Globus pallidus (tissue), 1 donor: ENCODE measurements around the gene EDN2.

Experiments
- DNase-seq: peaks from one replicate; pipeline ENCODE4 v3.0.0-alpha.2; 2015; ENCODE audit warnings: low spot score

Gene EDN2

DNA sequence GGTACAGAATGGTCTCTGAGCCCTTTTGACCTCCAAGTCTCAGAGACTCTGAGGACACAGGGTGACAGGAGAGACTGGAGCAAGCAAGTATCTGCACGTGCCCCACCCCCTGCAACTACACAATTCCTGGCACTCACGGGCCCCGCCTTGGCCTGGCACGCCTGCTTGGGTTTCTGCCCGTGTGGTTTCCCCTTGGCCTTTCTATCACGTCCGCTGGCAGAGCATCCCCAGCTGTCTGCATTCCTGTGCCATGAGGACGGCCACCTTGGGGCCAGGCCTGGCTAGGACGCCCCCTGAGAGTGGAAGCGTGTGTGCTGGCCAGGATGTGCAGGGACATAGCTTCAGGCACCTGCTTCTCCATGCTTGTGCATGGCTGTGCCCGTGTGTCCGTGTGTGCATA is 14.3 kb upstream of the EDN2 start:
- no peak for DNase-seq

DNA sequence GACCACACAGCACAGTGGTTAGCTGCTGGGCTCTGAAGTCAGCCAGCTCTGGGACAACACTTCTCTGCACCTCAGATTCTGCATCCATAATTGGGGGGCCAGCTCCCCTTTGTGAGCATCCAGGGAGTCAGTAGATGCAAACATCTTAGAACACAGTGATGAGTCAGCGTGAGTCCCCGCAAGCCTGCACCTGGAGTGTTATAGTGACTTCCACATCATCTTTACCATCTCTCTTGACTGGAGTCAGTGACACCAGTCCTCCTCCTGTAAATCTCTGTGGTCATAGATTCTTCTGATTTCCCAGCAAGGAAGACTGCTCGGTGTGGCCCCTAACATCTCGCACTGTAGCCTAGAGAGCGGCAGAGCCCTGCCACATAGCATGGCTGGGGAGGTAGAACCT is 13.9 kb upstream of the EDN2 start:
- no peak for DNase-seq

DNA sequence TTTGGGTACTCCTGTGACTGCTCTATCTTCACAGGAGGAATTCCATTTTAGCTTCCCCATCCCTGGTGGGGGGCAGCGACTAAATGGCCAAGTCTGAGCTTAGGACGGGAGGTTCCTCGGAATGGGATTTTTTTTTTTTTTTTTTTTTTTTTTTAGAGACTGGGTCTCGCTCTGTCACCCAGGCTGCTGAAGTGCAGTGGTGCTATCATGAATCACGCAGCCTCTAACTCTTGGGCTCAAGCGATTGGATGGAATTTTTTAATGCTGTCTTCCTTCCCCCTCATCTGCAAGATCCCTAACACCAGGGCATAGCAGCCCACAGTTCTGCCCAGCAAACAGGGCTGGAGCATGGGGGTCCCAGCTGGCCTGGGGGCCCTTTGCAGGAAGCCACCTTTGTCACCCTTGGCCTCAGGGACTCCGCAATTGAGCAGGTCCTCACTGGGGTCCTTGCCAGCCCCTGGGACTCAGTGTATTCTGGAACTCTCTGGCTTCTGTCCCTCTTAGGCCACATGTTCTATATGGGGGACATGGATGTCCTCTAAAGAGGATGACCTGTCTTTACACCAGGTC is 13.1 kb upstream of the EDN2 start:
- no peak for DNase-seq

DNA sequence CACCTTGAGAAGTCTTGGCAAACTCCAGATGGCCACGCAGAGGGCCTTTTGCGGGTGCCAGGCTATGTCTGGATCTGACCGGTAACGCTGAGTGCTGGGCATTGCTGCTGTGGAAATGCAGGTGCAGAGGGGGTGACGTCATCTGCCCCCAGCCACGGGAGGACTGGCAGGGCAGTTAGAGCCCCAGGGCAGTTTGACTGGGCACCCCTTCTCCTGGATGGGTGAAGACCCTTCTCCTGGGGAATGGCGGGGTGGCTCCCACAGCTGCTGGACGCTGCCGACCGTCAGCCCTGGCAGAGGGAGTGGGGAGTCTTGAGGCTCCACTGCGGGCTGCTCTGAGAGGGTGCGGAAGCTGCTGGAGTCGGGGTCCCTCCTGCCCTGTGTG is 12.6 kb upstream of the EDN2 start:
- DNase-seq, result no peak

DNA sequence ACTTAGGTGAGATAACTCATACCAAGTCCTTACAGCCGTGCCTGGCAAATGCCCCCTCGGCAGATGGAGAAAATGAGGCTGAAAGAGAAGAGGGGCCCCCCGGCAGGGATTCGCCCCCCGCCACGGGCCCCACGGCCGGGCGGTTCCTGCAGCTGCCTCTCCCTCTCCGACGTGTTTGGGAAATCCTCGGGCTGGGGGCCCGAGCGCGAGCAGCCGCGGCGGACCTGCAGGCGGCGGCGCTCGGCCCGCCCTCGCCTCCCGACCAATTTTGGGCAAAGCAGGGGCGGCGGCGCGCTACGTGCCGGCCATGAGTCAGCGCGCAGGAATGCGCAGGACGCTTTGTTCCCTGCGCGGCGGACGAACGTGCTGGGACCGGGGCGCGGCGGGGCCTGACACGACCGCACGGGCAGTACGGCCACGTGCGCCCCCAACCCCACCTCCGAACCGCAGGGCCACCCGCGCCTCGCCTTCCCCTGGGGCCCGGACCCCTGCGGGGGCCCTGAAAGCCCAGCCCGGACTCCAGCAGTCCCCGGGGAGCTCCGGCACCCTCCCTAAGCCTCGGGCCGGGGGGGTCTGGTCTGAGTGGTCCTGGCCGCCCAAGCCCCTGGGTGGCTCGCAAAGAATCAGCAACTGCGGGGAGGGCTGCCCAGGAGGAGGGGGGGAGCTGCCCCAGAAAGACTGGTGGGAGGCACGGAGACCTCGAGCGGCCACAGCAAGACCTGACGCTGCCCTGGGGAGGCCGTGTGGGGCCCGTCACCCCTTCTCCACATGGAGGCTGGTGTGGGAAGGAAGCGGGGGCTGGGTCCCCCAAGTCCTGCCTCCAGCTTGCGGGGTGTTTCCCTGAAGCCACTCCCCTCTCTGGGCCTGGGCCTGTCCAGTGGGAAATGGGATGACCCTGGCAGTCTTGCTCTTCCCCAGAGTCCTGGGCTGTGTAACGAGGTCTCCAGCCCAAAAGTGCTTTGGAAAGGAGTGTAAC is 11.9 kb upstream of the EDN2 start:
- no peak for DNase-seq

DNA sequence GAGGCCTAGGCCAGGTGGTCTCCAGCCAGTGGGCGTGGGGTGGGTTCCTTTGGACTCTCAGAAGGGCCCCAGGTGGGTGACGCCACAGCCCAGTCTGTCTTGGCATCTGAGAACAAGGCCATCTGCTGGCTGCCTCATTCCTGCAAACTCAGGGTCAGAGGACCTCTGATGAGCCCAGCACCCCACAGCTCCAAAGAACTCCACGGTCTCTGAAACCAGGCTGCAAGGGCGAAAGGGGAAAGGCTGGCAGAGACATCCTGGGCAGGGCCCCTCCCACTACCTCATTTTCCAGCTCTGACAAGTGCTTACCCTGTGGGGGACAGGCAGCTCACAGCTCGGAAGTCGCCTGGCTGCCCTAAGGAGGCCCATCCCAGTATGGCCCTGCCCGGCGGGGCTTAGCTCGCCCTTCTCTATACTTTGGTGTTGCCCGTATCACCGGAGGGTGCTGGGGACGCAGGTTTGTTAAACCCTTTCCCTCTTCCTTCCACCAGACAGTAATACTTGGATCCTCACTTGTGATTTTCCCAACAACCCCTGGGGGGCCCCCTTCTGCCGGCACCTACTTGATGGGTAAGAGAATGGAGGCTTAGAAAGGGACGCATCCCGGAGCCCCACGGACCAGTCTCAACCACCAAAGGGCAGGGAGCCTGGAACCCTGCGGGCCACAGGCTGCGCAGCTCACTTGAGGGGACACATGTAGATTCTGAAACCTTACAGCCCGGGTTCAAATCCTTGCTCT is 10.9 kb upstream of the EDN2 start:
- peak; percentile 49 for DNase-seq

DNA sequence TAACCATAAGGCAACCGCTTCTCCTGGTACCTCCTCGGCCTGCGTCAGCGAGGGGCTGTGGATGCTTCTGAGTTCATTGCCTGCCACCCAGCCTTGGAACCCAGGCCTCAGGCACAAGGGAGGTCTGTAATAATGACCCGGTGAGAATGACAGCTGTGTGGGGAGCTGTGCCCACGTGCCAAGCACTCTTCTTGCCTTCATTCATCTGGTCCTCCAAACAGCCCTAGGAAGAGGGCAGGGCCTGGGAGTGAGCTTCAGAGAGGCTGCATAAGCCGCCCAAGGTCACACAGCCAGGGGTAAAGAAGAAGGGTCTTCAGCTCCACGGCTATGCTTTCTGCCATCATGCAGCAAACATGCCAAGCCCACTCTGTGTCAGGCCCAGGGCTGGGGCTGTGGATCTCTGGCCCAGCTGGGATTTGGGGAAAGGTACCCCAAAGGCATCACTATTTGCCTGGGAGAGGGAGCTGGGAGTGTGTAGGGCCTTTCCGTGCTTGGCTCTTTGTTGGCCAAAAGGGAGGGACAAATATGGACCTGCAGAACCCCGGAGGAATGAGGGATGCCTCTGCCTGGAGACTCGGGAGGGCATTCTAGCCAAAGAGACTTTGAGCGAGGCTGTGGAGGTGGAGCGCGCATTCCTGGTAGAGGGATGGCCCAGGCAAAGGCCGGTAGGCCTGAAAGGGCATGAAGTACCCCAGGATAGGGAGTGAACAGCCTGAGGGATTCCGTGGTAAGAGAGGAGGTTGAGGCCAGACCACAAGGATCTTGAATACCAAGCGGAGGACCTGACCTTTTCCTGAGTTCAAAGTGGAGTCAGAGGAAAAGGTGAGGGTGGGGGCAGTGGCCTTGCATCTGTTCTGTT is 10.1 kb upstream of the EDN2 start:
- no peak for DNase-seq

DNA sequence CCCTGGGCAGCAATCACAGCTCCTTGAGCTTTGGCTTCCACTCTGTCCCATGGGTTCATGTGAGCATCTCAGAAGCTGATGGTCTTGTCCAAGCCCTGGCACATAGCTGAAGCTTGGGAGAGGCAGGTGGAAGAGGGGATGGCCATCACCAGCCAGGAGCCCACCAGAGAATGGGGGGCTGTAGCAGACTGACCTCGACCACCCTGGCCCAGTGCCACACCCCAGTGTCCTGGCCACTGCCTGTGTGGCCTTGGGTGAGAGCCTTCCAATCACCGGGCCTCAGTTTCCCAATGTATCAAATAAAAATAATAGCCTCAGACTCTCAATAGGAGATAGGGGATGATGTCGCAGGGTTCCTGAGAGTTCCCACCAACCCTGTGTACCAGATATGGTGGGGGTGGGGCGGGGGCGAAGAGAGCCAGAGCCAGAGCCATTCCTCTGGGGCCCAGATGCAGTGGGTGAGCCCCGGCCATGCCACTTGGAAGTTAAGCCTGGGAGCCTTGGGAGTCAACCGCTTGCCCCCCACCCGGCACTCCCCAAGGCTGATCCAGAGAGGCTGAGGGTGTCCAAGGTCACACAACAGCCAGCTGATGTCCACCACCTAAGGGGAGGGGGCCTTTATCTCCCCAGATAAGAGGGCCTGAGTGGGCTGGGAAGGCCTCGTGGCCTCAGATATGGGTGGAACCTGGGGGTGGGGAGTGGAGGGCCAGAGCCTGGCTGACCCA is 9.3 kb upstream of the EDN2 start:
- DNase-seq, result no peak

DNA sequence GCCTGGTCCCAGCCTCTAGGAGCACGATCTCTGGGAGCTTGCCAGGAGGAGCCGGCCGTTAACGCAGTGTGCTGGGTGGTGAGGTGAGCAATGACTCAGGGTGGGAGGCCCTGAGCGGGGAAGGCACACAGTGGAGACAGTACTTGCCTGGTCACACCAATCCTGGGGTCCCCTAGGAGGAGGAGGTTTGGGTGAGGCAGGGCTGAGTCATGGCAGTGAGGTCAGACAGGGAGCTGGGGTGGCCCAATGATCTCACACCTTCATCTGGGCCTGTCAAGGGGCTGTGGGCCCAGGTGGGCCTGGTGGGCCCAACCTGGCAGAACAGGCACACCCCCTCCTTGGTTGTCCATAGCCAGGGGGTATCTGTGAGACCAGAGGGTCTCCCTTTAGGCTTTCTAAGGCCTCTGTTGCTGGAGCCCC is 8.6 kb upstream of the EDN2 start:
- no peak for DNase-seq

DNA sequence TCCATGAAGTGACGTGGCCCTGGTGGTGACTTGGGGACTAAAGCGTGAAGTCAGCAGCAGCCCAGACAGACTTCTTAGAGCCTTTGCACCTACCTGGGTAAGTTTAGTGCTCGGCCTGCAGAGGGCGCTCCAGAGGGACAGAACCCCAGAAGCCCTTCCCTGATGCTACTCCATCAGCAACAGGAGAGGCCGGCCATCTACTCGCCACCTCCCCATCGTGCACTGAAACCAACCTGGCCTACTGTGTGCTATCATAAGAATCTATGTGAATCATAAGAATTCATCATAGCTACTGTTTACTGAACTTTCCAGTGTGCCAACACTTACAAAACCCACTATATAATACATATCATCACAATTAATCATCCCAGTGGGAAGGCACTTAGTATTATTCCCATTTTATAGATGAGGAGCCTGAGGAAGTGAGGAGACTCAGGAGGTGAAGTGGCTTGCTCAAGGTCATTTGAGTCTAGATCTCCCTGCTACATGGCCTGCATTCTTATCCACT is 7.9 kb upstream of the EDN2 start:
- no peak for DNase-seq

DNA sequence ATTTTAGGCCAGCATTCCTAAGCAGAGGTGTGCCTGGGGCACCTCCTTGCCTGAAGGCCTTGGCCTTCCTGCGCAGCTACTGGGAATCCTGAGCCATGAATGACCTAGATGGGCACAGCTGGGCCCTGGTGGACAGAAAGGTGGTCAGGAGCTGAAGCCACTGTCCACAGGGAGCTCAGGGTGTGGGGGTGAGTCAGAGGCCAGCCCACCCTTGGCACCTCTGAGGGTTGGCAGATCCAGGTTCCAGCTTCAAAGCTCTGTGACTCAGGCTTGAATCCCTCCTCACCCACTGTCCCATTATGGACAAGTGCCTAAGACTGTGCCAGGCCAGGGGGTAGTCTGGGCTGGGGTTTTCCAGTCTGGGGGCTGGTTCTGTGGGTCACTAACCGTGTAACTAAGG is 6.4 kb upstream of the EDN2 start:
- DNase-seq, result no peak

DNA sequence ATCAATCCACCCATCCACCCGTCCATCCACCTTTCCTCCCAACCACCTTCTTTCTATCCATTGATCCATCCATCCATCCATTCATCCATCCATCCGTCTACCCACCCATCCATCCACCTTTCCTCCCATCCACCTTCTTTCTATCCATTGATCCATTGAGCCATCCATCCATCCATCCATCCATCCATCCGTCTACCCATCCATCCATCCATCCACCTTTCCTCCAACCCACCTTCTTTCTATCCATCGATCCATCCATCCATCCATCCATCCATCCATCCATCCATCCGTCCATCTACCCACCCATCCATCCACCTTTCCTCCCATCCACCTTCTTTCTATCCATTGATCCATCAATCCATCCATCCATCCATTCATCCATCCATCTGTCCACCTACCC is 5.1 kb upstream of the EDN2 start:
- DNase-seq, result no peak

DNA sequence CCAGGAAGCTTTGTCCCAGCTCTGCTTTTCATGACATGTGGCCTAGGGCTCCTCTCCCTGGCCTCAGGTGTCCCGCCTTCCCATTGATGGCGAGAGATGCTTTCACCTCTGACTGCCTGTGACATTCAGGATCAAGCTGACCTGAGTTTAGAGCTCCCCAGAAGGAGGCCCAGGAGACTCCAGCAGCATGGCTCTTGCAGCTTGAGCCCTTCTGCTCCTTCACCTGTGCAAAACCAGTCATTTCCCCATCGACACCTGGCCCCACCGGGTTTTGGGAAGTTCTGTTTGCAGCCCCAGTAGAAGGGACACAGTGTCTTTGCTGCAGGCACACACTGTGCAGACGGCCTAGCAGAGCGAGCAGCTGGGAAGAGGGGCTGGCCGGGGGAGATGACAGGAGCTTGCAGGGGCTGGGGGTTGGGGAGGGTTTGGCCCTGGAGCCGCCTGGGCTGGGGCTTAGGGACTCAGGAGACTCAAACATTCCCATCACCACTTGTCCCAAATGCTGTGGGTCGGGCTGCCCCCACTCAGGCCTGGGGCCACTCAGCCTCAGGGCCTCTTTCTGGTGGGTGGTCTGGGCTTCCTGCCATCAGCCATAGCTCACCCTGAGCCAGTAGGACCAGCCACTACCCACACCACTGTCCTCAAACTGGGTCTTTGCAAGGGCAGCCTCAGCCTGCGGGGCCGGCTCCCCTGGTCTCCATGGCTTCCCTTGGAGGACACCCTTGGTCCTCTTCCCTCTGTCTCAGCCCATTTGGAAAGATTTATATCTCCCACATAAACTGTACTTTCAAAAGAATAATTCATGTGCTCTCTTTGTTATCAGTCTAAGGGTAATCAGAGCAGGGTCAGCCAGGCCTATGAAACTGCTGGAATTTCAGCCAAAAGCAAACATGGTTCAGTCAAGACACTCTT is 3.8 kb upstream of the EDN2 start:
- no peak for DNase-seq

DNA sequence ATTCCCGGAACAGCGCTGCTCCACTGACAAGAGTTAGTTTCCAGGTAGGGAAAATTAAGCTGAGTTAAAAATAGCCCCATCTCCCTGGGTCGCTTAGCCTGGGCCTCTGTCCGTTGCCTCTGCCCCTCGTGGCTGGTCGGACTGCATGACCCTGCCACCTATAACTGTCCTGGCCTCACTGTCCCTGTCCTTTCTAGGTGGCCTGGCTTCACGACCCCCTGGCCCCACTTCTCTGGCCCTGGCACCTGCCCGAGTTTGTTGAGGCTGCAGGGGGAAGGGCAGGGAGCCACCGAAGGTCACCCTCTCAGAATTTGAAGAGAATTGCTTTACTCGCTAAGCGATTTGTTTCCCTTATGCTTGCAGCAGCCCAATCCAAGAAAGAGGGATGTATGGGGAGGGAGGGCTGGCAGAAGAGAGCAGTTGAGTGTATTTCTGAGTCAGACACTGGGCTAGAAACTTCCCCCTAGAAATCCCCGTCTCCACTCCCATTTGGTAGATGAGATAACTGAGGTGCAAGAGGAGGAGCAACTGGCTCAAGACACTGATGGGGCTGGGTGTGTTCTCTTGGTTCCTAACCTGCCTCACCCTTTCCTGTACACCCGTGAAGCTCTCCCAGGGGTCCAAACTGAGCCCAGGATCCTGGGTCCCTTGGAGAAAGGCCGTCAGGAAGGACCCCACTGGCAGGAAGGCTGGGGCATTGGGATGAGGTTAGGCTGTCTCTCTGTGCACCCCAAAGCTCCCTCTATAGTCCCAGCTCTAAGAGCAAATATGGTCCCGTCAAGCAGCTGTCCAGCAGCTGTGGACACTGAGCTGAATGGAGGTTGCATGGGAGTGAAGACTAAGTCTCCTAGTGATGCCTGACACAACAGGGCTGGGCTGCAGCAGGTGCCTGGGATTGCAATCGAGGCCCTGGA is 2.9 kb upstream of the EDN2 start:
- DNase-seq, result no peak

DNA sequence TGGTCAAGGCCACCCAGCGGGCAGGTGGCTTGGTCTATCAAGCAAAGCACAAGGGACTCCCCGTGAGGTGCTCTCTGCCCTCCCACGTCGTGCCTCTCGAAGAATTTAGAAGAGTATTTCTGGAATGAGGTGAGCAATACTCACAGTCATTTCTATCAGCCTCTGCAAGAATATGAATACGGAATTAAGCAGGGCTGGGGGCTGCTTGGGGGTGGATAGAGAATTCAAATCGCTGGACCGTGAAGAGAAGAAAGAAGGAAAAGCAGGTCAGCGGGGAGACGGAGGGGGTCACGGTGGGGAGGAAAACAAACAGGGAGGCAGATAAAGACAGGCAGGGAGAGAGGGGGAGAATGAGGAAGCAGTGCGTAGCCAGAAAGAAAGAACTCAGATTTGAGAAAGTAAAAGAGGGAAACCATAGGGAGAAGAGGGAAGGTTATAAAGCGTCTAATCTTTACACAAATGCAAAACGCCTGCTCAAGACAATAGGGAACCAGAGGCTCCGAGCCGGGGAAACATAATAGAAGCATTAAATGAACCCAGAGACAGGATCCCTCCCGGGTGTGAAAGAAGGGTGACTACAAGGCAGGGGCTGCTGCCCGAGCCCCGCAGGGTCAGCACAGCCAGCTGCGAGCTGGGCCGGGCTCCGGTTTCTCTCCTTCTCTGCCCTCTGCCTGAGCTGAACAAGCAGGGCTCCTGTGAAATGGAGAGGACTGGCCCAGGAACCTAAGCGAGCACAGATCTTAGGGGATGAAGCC is 2.1 kb upstream of the EDN2 start:
- DNase-seq, result no peak

DNA sequence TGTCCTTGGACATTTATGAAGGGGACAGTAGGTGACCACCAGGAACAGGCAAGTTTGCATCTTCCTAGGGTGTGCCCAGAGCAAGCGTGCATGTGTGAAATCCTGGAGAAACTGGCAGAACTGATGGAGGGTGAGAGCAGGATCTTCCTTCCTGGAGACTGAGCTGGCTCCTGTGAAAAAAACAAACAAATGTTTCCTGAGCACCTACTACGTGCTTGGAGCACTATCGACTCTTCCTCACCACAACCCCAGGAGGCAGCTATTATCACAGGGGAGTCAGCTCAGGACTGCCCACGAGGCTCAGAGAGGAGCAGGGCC is 1.5 kb upstream of the EDN2 start:
- no peak for DNase-seq

DNA sequence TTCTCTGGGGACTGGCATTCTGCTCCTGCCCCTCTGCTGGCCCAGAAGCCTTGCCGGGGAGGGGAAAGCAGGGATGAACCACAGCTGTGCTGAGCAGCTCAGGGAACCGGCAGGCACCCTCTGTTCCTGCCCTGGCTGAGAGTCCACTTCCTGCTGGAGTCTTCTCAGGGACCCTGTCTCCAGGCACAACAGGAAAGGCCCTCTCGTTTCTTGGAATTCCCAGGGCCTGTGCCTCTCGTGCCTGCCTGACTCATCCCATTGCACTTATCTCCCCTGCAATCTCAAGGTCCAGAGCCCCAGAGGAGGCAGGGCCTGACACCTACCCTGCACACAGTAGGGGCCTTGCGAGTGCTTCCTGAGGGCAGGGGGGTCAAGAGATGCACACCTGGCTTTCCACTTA is 1.1 kb upstream of the EDN2 start:
- DNase-seq, result no peak

DNA sequence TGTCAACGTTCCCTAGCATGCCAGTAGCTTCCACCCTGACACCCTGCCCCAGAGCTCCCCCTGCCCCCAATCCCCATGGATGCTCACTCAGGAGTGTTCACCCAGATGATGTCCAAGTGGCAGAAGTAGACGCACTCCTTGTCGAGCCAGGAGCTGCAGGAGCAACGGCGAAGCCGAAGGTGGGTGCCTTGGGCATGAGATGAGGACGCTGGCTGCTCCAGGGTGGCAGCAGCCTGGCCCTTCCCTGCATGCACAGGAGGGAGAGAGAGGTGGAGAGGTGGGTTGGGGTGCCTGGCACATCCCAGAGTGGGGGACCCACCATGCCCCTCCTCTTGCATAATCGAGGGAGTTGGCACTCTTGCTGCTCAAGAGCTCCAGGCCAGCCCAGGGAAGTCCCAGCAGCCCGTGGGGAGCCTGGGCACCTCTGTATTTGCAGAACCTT is 502 bp downstream of the EDN2 start:
- no peak for DNase-seq
